Measurements from ENCODE around the gene CD300A. TPM values are rescaled to one million over a fixed set of nuclear protein-coding genes. Genes with fewer than 3 reads are reported as not detected.

CD300A gene
- total and polyA plus RNA-seq, 2 donors (not counting 1 experiment from before 2014, with no cell fraction given) = not detected

DNA sequence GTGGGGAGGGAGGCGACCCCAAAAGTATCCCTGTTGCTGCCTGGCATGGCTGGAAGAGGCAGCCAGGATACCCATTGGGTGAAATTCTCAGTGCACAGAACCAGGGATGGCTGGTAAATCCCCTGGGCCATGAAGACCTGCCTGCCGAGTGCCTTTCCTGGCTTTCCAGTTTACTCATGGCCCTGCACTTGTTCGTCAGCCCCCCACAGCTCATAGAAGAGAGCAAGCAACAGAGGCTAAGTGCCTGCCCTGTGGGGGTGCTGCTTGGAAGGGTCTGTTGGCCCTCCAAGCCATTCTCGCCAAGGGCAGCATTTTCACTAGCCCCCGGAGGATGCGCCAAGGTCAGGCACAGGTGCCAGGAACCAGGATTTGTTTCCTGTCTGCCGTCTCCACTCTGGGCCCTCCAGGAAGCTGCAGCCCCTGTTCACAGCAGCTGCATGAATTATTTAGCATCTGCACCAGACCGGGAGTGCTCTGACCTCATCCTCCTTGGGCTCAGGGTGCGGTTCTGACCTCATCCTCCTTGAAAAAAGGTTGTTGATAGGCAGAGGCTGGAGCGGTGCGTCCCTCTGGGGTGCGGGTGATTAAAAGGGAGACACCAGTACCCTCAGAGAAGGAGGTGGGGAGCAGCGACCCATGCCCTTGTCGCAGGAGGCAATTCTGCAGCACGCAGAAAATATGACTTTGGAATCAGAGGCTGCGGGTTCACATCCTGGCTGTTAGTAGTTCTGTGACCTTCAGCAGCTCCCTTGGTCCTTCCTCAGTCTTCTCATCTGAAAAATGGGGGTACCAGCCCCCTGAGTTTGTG lies 14.2 kb upstream of the CD300A start:
- Histone ChIP-seq H2AFZ (ENCODE audit: low read length) (no peak overlapping the region), H3K36me3 (ENCODE audit: control insufficient read depth, insufficient read depth, low read length) (no peaks in the 10 kb centered on the region), H4K20me1 (ENCODE audit: control insufficient read depth, extremely low read depth, insufficient read depth, low read length) (no peaks in the 10 kb centered on the region), H3K79me2 (ENCODE audit: control insufficient read depth, insufficient read depth, low read length) (no peaks in the 10 kb centered on the region), H3K4me1 (ENCODE audit: control insufficient read depth, extremely low read depth, insufficient read depth, low read length) (no peaks in the 10 kb centered on the region), H3K27me3 (ENCODE audit: control insufficient read depth, insufficient read depth, low read length) (no peaks in the 10 kb centered on the region), H3K9ac (ENCODE audit: insufficient read depth, low read length) (no peak overlapping the region), H3K27ac (ENCODE audit: insufficient read depth, low read length) (no peak overlapping the region), H3K9me3 (ENCODE audit: control insufficient read depth, insufficient read depth, low read depth, low read length) (no peaks in the 10 kb centered on the region), H3K4me2 (ENCODE audit: extremely low read depth, insufficient read depth, low read length) (no peak overlapping the region), H3K4me3 (replicated peaks in 1 of 4; ENCODE audit: control extremely low read depth in 1 of 4, insufficient read depth in 1 of 4, low read depth in 3 of 4, low read length in 4 of 4) (no peak overlapping the region)
- TF ChIP-seq EZH2 (IDR thresholded peaks at IDR 0.05; ENCODE audit: low read length, missing control alignments) = no peak
- TF ChIP-seq, protein P1, sequence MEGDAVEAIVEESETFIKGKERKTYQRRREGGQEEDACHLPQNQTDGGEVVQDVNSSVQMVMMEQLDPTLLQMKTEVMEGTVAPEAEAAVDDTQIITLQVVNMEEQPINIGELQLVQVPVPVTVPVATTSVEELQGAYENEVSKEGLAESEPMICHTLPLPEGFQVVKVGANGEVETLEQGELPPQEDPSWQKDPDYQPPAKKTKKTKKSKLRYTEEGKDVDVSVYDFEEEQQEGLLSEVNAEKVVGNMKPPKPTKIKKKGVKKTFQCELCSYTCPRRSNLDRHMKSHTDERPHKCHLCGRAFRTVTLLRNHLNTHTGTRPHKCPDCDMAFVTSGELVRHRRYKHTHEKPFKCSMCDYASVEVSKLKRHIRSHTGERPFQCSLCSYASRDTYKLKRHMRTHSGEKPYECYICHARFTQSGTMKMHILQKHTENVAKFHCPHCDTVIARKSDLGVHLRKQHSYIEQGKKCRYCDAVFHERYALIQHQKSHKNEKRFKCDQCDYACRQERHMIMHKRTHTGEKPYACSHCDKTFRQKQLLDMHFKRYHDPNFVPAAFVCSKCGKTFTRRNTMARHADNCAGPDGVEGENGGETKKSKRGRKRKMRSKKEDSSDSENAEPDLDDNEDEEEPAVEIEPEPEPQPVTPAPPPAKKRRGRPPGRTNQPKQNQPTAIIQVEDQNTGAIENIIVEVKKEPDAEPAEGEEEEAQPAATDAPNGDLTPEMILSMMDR (conservative IDR thresholded peaks at IDR 0.05 in 1 of 2, IDR thresholded peaks at IDR 0.05 in 1 of 2; ENCODE audit: low read depth in 1 of 2, low read length in 2 of 2) = no peak
- no peak for DNase-seq (ENCODE audit: low read depth in 2 of 2)

DNA sequence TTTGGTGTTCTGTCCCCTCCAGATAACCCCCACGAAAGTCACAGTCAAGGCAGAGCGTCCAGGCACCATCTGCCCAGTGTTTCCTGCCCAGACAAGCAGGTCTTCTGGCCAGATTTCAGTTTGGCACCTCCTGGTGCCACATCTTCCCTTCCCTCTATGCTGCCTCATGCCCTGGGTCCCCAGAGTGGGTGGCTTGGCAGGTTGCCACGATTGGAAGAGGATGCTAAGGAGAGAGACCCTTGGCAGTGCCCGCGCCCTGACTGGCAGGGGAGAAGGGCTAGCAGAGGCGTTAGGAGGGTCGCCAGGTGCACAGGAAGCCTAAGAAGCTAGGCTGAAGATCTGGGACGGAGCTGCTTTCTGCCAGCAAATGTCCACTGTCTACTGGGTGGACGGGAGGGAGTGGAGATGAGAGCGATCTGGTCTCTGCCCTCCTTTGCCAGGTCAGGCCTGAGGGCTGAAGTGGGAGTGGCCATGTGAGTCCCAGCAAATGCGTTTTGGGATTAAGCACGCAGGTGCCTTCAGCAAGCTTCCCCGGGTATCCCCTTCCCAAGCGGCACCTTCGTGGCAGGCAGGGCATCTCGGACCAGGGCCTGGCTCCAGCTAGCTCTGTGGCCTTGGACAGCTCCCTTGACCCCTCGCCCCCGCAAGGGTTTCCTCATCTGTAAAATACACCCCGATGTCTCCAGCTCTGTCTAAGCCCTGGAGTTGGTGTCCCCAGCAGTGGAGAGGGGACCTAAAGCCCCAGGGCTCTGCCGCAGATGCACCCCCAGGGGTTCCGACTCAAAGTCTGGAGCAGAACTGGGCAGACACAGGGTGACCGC lies 13.4 kb upstream of the CD300A start:
- H3K4me1 ChIP-seq (ENCODE audit: control insufficient read depth, extremely low read depth, insufficient read depth, low read length) = no peaks in the 10 kb centered on the region
- H3K36me3 ChIP-seq (ENCODE audit: control insufficient read depth, insufficient read depth, low read length) = no peaks in the 10 kb centered on the region
- TF ChIP-seq, protein P1 (conservative IDR thresholded peaks at IDR 0.05 in 1 of 2, IDR thresholded peaks at IDR 0.05 in 1 of 2; ENCODE audit: low read depth in 1 of 2, low read length in 2 of 2) = no peak
- no peaks in the 10 kb centered on the region for H3K79me2 ChIP-seq (ENCODE audit: control insufficient read depth, insufficient read depth, low read length)
- no peaks in the 10 kb centered on the region for H3K27me3 ChIP-seq (ENCODE audit: control insufficient read depth, insufficient read depth, low read length)
- H2AFZ ChIP-seq (ENCODE audit: low read length) = no peak overlapping the region
- no peak overlapping the region for H3K4me2 ChIP-seq (ENCODE audit: extremely low read depth, insufficient read depth, low read length)
- no peak overlapping the region for H3K4me3 ChIP-seq (replicated peaks in 1 of 4; ENCODE audit: control extremely low read depth in 1 of 4, insufficient read depth in 1 of 4, low read depth in 3 of 4, low read length in 4 of 4)
- no peaks in the 10 kb centered on the region for H4K20me1 ChIP-seq (ENCODE audit: control insufficient read depth, extremely low read depth, insufficient read depth, low read length)
- no peak for DNase-seq (ENCODE audit: low read depth in 2 of 2)
- H3K27ac ChIP-seq (ENCODE audit: insufficient read depth, low read length) = no peak overlapping the region
- no peaks in the 10 kb centered on the region for H3K9me3 ChIP-seq (ENCODE audit: control insufficient read depth, insufficient read depth, low read depth, low read length)
- H3K9ac ChIP-seq (ENCODE audit: insufficient read depth, low read length) = no peak overlapping the region

DNA sequence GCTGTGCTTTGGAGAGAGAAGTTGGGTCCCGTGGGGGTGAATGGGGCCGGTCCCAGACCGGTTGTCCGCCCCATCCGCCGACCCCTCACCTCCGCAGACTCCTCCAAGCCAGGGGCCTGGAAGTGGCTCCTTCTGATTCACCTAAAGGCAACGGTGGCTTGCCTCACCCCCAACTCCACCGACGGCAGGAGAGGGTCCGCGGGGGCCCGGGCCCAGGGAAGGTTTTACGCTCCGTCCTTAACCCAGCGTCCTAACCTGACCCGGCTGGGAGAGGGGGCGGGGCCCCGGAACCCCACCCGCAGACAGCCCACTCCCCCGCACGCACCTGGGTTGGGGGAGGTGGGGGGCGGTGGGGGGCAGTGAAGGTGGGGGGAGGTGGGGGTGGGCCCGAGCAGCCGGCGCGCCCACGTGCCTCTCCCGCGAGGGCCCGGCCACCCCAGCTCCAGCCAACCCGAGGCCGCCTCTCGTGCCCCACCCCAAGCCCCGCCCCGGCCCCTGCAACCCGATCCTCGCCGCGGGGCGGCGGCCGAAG lies 12.7 kb upstream of the CD300A start:
- DNase-seq (ENCODE audit: low read depth in 2 of 2) = no peak
- Histone ChIP-seq H3K4me3 (replicated peaks in 1 of 4; ENCODE audit: control extremely low read depth in 1 of 4, insufficient read depth in 1 of 4, low read depth in 3 of 4, low read length in 4 of 4) (no peak overlapping the region), H4K20me1 (ENCODE audit: control insufficient read depth, extremely low read depth, insufficient read depth, low read length) (no peaks in the 10 kb centered on the region), H3K79me2 (ENCODE audit: control insufficient read depth, insufficient read depth, low read length) (no peaks in the 10 kb centered on the region), H3K9me3 (ENCODE audit: control insufficient read depth, insufficient read depth, low read depth, low read length) (no peaks in the 10 kb centered on the region), H2AFZ (ENCODE audit: low read length) (no peak overlapping the region), H3K27ac (ENCODE audit: insufficient read depth, low read length) (no peak overlapping the region), H3K27me3 (ENCODE audit: control insufficient read depth, insufficient read depth, low read length) (no peaks in the 10 kb centered on the region), H3K4me1 (ENCODE audit: control insufficient read depth, extremely low read depth, insufficient read depth, low read length) (no peaks in the 10 kb centered on the region), H3K36me3 (ENCODE audit: control insufficient read depth, insufficient read depth, low read length) (no peaks in the 10 kb centered on the region), H3K9ac (ENCODE audit: insufficient read depth, low read length) (no peak overlapping the region), H3K4me2 (ENCODE audit: extremely low read depth, insufficient read depth, low read length) (no peak overlapping the region)
- TF ChIP-seq EZH2 (IDR thresholded peaks at IDR 0.05; ENCODE audit: low read length, missing control alignments) = no peak
- TF ChIP-seq, protein P1 (conservative IDR thresholded peaks at IDR 0.05 in 1 of 2, IDR thresholded peaks at IDR 0.05 in 1 of 2; ENCODE audit: low read depth in 1 of 2, low read length in 2 of 2) = no peak
